A549 (cell line): ENCODE data around the gene TMEM232. TPM values are rescaled to one million over a fixed set of nuclear protein-coding genes. Genes with fewer than 3 reads are reported as not detected.
"Not testable (repeated sequence)": the region's sequence is repeated elsewhere in the genome, so short reads cannot be mapped to it uniquely, and the experiment has no call there.

Experiments used
- ATAC-seq, 2 experiments: fragments of 200-7000 bp in 1 of 2; fragments of >200 bp in 1 of 2; cut with Nextera tagmentation in 1 of 2; cut with Tn5 transposase in 1 of 2; 3 replicates each; pipeline versions ENCODE4 v1.8.0 to v1.9.1; 2018 to 2020; ENCODE audit warnings: mild to moderate bottlenecking in 1 of 2, moderate library complexity in 1 of 2
- CTCF ChIA-PET: fragments of 300-600 bp; sonication (Branson Sonifier 250); formaldehyde crosslinking; extraction: SDS; loops from one replicate; lab custom pipeline; 2021; ENCODE audit warnings: antibody characterized with exemption, inconsistent platforms; lab: Yijun Ruan, JAX
- POLR2A ChIA-PET: fragments of 350-600 bp; formaldehyde crosslinking; extraction: SDS; loops from one replicate; lab custom pipeline; 2021; ENCODE audit warnings: antibody characterized with exemption, inconsistent platforms; lab: Yijun Ruan, JAX
- DNase-seq, 2 experiments: peaks; one replicate each; pipeline versions ENCODE4 v3.0.0 to v3.0.0-alpha.2; 2011 to 2016; ENCODE audit warnings: low read depth in 1 of 2, low spot score in 1 of 2
- FAIRE-seq: peaks from 2 replicates; lab custom pipeline; 2011; peaks lifted over from hg19 to GRCh38; lab: Jason Lieb, UNC
- H3K27ac ChIP-seq, 2 experiments: fragments of >200 bp; sonication (Bioruptor Twin); formaldehyde crosslinking; 3 replicates each; pipeline ENCODE4 v1.5.1; 2016 to 2017
- H3K4me1 ChIP-seq: fragments of >200 bp; sonication (Bioruptor Twin); formaldehyde crosslinking; 3 replicates; pipeline ENCODE4 v1.6.1; 2016
- H3K4me2 ChIP-seq: fragments of >200 bp; sonication (Bioruptor Twin); formaldehyde crosslinking; 3 replicates; pipeline ENCODE4 v1.6.1; 2016
- H3K4me3 ChIP-seq: fragments of >200 bp; sonication (Bioruptor Twin); formaldehyde crosslinking; 3 replicates; pipeline ENCODE4 v1.5.1; 2016
- H3K9me3 ChIP-seq: fragments of >200 bp; sonication (Bioruptor Twin); formaldehyde crosslinking; 3 replicates; pipeline ENCODE4 v1.6.1; 2016
- CBX2 ChIP-seq: fragments of 200-600 bp; sonication (generic); IDR thresholded peaks from 2 replicates; pipeline ENCODE4 v1.6.1; 2016; ENCODE audit warnings: low read depth, mild to moderate bottlenecking, borderline replicate concordance
- CBX8 ChIP-seq: fragments of 200-600 bp; sonication (generic); IDR thresholded peaks from 2 replicates; pipeline ENCODE4 v1.6.1; 2016
- EHF ChIP-seq: fragments of 250-450 bp; sonication (Bioruptor Pico); IDR thresholded peaks from 2 replicates; pipeline ENCODE4 v1.5.0; 2020; ENCODE audit warnings: mild to moderate bottlenecking
- EHMT2 ChIP-seq: fragments of 200-600 bp; sonication (generic); IDR thresholded peaks from 2 replicates; pipeline ENCODE4 v1.6.1; 2016; ENCODE audit warnings: antibody characterized with exemption, low read depth, mild to moderate bottlenecking, moderate library complexity
- EP300 ChIP-seq, 2 experiments: fragments of >200 bp; sonication (Bioruptor Twin); formaldehyde crosslinking; IDR thresholded peaks; 2 replicates in 1 of 2; 3 replicates in 1 of 2; pipeline ENCODE4 v1.6.1; 2016 to 2017
- FOSB ChIP-seq: fragments of 250-450 bp; sonication (Bioruptor Pico); IDR thresholded peaks from 2 replicates; pipeline ENCODE4 v1.5.0; 2020; ENCODE audit warnings: mild to moderate bottlenecking, moderate library complexity
- FOXS1 ChIP-seq: fragments of 250-450 bp; sonication (Bioruptor Pico); IDR thresholded peaks from 2 replicates; pipeline ENCODE4 v1.5.0; 2020; ENCODE audit warnings: mild to moderate bottlenecking, moderate library complexity
- HES2 ChIP-seq: fragments of >200 bp; sonication (Bioruptor Twin); formaldehyde crosslinking; IDR thresholded peaks from 2 replicates; pipeline ENCODE4 v1.6.1; 2016
- HEYL ChIP-seq: fragments of 250-450 bp; sonication (Bioruptor Pico); IDR thresholded peaks from 2 replicates; pipeline ENCODE4 v1.8.0; 2021; ENCODE audit warnings: mild to moderate bottlenecking, moderate library complexity
- HOXA7 ChIP-seq: fragments of 250-450 bp; sonication (Bioruptor Pico); IDR thresholded peaks from 2 replicates; pipeline ENCODE4 v1.5.0; 2020; ENCODE audit warnings: mild to moderate bottlenecking, moderate library complexity
- KDM1A ChIP-seq: fragments of 200-600 bp; sonication (generic); IDR thresholded peaks from 2 replicates; pipeline ENCODE4 v1.6.1; 2016; ENCODE audit warnings: low read depth, mild to moderate bottlenecking
- MAFK ChIP-seq: fragments of 450-650 bp; IDR thresholded peaks from 2 replicates; pipeline ENCODE4 v1.6.1; 2014; ENCODE audit not compliant: partially characterized antibody
- NFE2L2 ChIP-seq: fragments of 150-350 bp; conservative IDR thresholded peaks from 2 replicates; pipeline ENCODE4 v1.6.1; 2014; ENCODE audit warnings: low read length
- NR3C1 ChIP-seq: fragments of >200 bp; sonication (Bioruptor Twin); formaldehyde crosslinking; IDR thresholded peaks from 3 replicates; pipeline ENCODE4 v1.6.1; 2017
- POLR2A ChIP-seq: IDR thresholded peaks from 2 replicates; pipeline ENCODE4 v1.6.1; 2012; ENCODE audit warnings: mild to moderate bottlenecking, low read length
- SMC3 ChIP-seq: fragments of >200 bp; sonication (Bioruptor Twin); formaldehyde crosslinking; IDR thresholded peaks from 3 replicates; pipeline ENCODE4 v1.6.1; 2018; ENCODE audit warnings: inconsistent platforms
- USF2 ChIP-seq: fragments of 450-650 bp; IDR thresholded peaks from 2 replicates; pipeline ENCODE4 v1.6.1; 2014; ENCODE audit warnings: antibody characterized with exemption
- WGBS: methylation state at CpG from one replicate; pipeline ENCODE4 v1.1.6; 2017; ENCODE audit errors: missing lambda C conversion rate; 5-methylcytosine and 5-hydroxymethylcytosine counted together
- polyA plus RNA-seq, 4 experiments: library from polyadenylated mRNA; depleted of rRNA in 3 of 4; stranded (reverse); fragments of >200 nt; fragmentation: RNase III in 1 of 4; extraction: RNeasy Plus Mini Kit Qiagen cat#74134 plus additional on column Dnase treatment in 1 of 4; gene quantifications; 2 replicates in 3 of 4; 3 replicates in 1 of 4; pipeline ENCODE4 v1.2.3, GENCODE V29; 2011 to 2017
- TF ChIP-seq, protein P1 (sequence below): fragments of >200 bp; sonication (Bioruptor Twin); formaldehyde crosslinking; IDR thresholded peaks from 3 replicates; pipeline ENCODE4 v1.5.1; 2016

Gene TMEM232
- polyA plus RNA-seq, 2 of the 4 experiments (the other 2 are of a cell fraction): 0.12 to 0.39 TPM

GRCh38 chr5:110705349-110705748, 21.1 kb downstream of the TMEM232 start:
- DNase-seq: no peak
- H3K9me3 ChIP-seq: no peaks in the 10 kb centered on the region
- no peak for FAIRE-seq
- no peak overlapping the region for H3K4me2 ChIP-seq
- CTCF ChIA-PET: no interaction called here
- no peak overlapping the region for H3K27ac ChIP-seq
- TF ChIP-seq KDM1A: no peak
- TF ChIP-seq MAFK: peak; percentile 41
- TF ChIP-seq, all 56 proteins: peak for 1
- Histone ChIP-seq H3K4me1 (no peaks in the 10 kb centered on the region), H3K4me3 (no peak overlapping the region)
- ATAC-seq: no peak
- POLR2A ChIA-PET: no interaction called here

GRCh38 chr5:110703481-110703880, 23.0 kb downstream of the TMEM232 start:
- POLR2A ChIA-PET: no interaction called here
- ATAC-seq (no peak), FAIRE-seq (no peak), DNase-seq (no peak)
- no peak for TF ChIP-seq NFE2L2
- TF ChIP-seq, protein P1, sequence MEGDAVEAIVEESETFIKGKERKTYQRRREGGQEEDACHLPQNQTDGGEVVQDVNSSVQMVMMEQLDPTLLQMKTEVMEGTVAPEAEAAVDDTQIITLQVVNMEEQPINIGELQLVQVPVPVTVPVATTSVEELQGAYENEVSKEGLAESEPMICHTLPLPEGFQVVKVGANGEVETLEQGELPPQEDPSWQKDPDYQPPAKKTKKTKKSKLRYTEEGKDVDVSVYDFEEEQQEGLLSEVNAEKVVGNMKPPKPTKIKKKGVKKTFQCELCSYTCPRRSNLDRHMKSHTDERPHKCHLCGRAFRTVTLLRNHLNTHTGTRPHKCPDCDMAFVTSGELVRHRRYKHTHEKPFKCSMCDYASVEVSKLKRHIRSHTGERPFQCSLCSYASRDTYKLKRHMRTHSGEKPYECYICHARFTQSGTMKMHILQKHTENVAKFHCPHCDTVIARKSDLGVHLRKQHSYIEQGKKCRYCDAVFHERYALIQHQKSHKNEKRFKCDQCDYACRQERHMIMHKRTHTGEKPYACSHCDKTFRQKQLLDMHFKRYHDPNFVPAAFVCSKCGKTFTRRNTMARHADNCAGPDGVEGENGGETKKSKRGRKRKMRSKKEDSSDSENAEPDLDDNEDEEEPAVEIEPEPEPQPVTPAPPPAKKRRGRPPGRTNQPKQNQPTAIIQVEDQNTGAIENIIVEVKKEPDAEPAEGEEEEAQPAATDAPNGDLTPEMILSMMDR: no peak
- no peak for TF ChIP-seq USF2
- TF ChIP-seq CBX8: no peak
- TF ChIP-seq MAFK: no peak
- TF ChIP-seq EHMT2: no peak
- no peak for TF ChIP-seq FOXS1 (CRISPR knock-in tag)
- TF ChIP-seq HOXA7: no peak
- no peak for TF ChIP-seq SMC3
- Histone ChIP-seq H3K9me3 (no peaks in the 10 kb centered on the region), H3K4me2 (no peak overlapping the region), H3K4me1 (no peaks in the 10 kb centered on the region), H3K27ac (no peak overlapping the region), H3K4me3 (no peak overlapping the region)
- 2% methylated on average over 2 of the region's 2 CpGs for WGBS
- CTCF ChIA-PET: no interaction called here

DNA sequence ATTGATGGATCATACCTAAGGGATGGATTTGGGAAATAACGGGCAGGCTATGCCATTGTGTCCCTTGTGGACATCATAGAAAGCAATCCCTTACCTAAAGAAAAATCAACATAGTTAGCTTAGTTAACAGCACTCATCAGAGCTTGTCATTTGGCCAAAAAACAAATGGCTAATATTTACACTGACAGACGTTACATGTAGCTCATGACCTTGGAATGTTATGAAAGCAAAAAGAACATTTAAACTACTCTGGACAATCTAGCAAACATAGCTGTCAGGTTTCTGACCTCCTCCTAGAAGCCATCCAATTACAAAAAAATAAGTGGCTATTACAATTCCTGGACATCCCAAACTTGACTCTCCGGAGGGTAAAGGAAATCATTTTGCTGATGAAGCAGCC, 23.8 kb downstream of the TMEM232 start:
- H3K4me3 ChIP-seq: no peak overlapping the region
- CTCF ChIA-PET: interaction anchor here (1.3 kb wide), 1 partner anchor 13 kb away, joined by 3 read pairs; no protein-coding TSS in a partner anchor
- H3K4me1 ChIP-seq: no peaks in the 10 kb centered on the region
- H3K27ac ChIP-seq: no peak overlapping the region
- H3K9me3 ChIP-seq: no peaks in the 10 kb centered on the region
- FAIRE-seq (no peak), DNase-seq (no peak)
- 4% methylated on average over 3 of the region's 3 CpGs for WGBS
- H3K4me2 ChIP-seq: no peak overlapping the region
- TF ChIP-seq EHF (CRISPR knock-in tag) (no peak), HES2 (no peak), EP300 (IDR thresholded peaks at IDR 0.05) (no peak), FOSB (CRISPR knock-in tag) (no peak)
- TF ChIP-seq, all 56 proteins: peak for 0
- POLR2A ChIA-PET: no interaction called here
- ATAC-seq: no peak

- no peak for ATAC-seq
- no peaks in the 10 kb centered on the region for H3K9me3 ChIP-seq
- no peak for FAIRE-seq
- ChIA-PET CTCF (interaction anchor here (1.3 kb wide), 1 partner anchor 14 kb away, joined by 3 read pairs; no protein-coding TSS in a partner anchor), POLR2A (no interaction called here)
- no peaks in the 10 kb centered on the region for H3K4me1 ChIP-seq
- TF ChIP-seq NR3C1 (no peak), CBX2 (no peak), HEYL (CRISPR knock-in tag) (no peak), POLR2A (no peak)
- H3K4me3 ChIP-seq: no peak overlapping the region
- no peak overlapping the region for H3K27ac ChIP-seq
- WGBS: 45% methylated on average over 1 of the region's 1 CpG
- no peak for DNase-seq
- H3K4me2 ChIP-seq: no peak overlapping the region
These were observed 24.2 kb downstream of the TMEM232 start for GRCh38 chr5:110702300-110702699.

DNA sequence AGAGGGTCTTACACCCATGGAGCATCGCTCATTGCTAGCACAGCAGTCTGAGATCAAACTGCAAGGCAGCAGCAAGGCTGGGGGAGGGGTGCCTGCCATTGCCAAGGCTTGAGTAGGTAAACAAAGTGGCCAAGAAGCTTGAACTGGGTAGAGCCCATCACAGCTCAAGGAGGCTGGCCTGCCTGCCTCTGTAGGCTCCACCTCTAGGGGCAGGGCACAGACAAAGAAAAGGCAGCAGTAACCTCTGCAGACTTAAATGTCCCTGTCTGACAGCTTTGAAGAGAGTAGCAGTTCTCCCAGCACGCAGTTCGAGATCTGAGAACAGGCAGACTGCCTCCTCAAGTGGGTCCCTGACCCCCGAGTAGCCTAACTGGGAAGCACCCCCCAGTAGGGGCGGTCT, 33.8 kb downstream of the TMEM232 start:
- H3K4me2 ChIP-seq, H3K9me3 ChIP-seq, H3K4me3 ChIP-seq, ATAC-seq, FAIRE-seq, POLR2A ChIA-PET, H3K27ac ChIP-seq, DNase-seq, H3K4me1 ChIP-seq: not testable (repeated sequence)
- WGBS: 0% methylated on average over 5 of the region's 5 CpGs
- CTCF ChIA-PET: interaction anchor here (0.6 kb wide), 1 partner anchor 21 kb away, joined by 3 read pairs; no protein-coding TSS in a partner anchor

GRCh38 chr5:110690587-110690986, 35.9 kb downstream of the TMEM232 start:
- FAIRE-seq, ATAC-seq, POLR2A ChIA-PET, H3K27ac ChIP-seq, H3K4me2 ChIP-seq, H3K4me3 ChIP-seq, CTCF ChIA-PET, H3K4me1 ChIP-seq, H3K9me3 ChIP-seq, DNase-seq: not testable (repeated sequence)
- 29% methylated on average over 1 of the region's 1 CpG for WGBS
